Stimulated activated CD8-positive, alpha-beta memory T cell treated with anti-CD3 and anti-CD28 coated beads, Interleukin-7, amount 100 ng/mL, for 48 hours (primary cell): ENCODE results near the gene ACBD3.

Experiments used
- DNase-seq, 2 donors: peaks; one replicate each; pipeline ENCODE4 v3.0.0-alpha.2; 2020; ENCODE audit warnings: low read depth in 1 of 2; ENCODE audit errors: extremely low read depth in 1 of 2

ACBD3 gene

DNA sequence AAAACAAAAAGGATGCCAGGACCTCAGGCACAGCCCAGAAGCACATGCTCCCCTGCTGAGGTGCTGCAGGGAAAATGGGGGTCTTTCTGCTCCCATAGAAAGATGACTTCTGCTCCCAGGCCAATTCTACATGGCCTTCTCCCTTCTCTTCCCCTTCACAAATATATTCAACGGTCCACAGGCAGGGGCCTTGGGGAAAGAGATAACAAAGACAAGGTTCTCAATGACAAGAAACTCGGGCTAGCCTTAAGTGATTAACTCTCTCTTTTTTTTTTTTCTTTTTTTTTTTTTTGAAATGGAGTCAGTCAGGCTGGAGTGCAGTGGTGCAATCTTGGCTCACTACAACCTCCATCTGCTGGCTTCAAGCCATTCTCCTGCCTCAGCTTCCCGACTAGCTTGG lies 69.9 kb downstream of the ACBD3 start:
- DNase-seq = no peak

DNA sequence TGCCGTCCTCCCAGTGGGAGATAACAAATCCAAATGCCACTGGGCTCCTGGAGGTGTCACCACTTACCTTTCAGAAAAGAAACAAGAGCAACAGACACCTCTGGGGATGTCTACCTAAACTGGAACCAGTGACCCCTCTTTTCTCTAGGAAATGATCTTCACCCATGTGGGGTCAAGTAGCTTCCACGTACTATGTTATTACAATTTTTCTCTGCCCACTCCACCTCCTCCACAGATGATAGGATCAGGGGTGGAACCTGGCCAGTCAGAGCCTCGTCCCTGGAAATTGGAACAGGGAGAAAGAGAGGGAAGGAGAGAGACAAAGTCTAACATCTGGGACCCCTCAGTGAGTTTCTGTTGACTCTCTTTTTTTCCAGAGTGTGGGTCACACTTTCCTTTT lies 73.9 kb downstream of the ACBD3 start:
- no peak for DNase-seq

- no peak for DNase-seq
These were observed 74.7 kb downstream of the ACBD3 start for GRCh38 chr1:226111883-226112261.

DNA sequence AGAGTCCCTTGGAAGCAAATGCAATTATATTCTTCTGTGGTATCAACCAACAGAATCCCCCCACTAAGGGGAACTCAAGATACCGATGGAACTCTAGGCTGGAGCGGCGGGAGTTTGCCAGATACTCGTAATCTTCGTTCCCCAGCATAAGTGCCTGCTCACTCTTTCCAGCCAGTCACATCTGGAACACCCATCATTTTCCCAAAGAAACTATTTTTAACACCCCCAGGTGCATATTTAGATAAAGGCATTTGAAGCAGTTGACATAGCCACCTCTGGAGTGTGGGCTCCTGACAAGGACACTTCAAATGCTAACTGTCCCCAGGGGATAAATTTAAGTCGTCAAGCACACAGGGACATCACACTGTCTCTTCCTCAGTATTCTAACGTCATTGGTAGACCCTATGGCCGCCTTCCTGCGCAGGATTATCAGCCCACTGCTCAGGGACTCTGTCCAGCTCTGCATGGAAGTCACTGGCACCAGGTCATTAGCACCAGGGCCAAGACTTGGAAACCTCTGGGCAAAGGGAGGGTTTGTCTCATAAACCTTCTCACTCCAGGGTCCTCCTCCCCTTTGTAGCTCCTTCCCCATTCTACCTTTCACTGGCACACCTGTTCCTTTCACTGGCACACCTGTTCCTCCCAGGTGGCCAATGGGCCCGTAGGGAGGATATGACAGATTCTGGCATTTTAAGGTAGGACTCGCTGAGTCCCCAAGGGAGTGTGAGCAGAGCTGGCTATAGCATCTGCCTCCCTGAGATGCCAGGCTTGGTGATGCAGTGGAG lies 75.3 kb downstream of the ACBD3 start:
- DNase-seq = no peak

DNA sequence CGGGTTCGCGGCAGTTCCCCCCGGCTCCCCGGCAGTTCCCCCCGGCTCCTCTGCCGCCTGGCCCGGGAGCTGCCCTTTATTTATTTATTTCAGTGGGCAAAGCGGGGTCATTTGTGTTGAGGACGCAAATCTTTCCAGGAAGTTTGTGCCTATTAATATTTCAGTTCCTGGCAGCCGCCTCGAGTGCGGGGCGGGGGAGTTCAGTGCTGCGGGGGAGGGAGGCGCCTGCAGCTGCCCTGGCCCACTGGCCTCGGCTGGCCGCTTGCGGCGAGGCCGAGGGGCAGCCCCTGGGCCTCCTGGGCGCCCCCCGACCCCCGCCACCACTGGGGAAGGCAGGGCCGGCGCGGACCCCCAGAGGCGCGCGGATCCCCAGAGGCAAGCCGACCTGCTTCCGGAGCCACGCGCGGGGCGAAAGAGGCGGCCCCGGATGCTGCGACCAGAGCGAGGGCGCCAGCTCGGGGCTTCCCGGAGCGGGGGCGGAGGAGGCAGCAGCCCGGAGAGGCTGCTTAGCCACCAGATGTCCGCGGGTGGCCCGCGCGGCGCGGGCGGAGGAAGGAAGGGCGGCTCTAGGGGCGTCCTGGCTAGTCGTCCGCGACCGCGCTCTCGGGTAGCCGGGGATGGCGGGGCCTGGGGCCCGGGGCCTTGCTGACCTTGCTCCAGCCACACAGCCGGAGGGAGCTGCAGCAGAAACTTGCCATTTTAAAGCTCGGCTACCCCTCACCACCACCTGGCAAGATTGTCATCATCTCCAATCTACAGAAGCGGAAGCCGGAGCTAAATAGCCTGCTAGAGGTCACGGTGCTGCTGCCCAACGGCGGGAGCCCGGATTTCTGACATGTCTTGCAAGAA lies 76.1 kb downstream of the ACBD3 start:
- DNase-seq = peak; percentile 60

DNA sequence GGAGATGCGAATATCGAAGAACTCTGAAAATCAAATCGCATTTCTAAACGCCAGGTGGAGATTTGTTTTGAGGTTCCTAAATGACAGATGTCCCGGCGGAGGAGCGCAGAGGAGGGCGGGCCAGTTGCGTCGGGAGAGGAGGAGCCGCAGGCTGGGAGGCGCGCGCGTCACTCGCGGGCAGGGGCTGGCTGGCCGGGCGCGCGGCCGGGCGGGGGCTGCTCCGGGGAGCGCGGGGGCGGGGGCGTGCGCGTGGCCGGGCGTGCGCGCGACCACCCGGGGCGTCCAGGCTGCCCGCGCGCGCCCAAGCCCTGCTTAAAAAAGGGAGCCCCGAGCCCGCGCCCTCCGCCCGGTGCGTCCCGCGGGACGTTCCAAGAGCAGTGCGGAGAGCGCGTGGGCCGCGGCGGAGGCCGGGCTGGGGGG lies 76.7 kb downstream of the ACBD3 start:
- peak; percentile 72 to 73 for DNase-seq

GRCh38 chr1:226108935-226109828 lies 77.4 kb downstream of the ACBD3 start:
- DNase-seq = no peak

GRCh38 chr1:226107471-226108460 lies 78.8 kb downstream of the ACBD3 start:
- no peak for DNase-seq

GRCh38 chr1:226104671-226105121 lies 81.8 kb downstream of the ACBD3 start:
- DNase-seq = no peak

- DNase-seq = no peak
These were observed 85.8 kb downstream of the ACBD3 start for GRCh38 chr1:226100436-226101391.

DNA sequence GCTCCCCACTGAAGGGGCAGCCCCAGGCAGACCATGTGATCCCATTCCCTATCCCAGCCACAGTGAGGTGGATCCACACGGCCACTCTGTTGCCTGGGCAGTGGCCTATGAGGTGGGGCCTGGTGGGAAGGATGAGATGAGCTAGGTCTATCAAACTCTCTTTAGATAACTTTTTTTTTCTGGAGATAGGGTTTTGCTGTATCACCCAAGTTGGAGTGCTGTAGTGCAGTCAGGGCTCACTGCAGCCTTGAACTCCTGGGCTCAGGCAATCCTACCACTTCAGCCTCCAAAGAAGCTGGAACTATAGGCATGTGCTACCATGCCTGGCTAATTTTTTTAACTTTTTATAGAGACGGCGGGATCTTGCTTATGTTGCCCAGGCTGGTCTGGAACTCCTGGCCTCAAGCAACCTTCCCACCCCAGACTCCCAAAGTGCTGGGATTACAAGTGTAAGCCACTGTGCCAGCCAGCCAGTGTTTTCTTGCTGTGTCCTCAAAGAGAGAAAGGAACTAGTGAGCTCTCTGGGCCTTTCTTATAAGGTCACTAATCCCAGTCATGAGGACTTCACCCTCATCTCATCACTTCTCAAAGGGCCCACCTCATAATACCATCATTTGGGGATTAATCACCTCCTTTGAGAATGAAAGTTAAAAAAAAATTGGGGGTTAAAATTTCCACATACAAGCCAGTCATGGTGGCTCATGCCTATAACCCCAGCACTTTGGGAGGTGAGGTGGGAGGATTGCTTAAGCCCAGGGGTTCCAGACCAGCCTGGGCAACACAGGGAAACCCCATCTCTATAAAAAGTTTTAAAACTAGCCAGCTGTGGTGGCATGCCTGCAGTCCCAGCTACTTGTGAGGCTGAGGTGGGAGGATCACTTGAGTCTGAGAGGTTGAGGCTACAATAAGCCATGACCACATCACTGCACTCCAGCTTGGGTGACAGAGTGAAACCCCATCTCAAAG lies 87.4 kb downstream of the ACBD3 start:
- no peak for DNase-seq

GRCh38 chr1:226097866-226098625 lies 88.5 kb downstream of the ACBD3 start:
- no peak for DNase-seq

- no peak for DNase-seq
These were observed 91.3 kb downstream of the ACBD3 start for GRCh38 chr1:226095286-226095685.
